HS-5 (cell line): Measurements from ENCODE around the gene PPP6R3.
A peak's percentile ranks its signal among the peaks of the same experiment; 100 is the strongest.
"Not testable (repeated sequence)": the region's sequence is repeated elsewhere in the genome, so short reads cannot be mapped to it uniquely, and the experiment has no call there.

Experiments used
- DNase-seq: peaks from one replicate; pipeline ENCODE4 v3.0.0-alpha.2; 2012; ENCODE audit warnings: low read depth

The PPP6R3 gene

GRCh38 chr11:68436162-68436888 lies 24.2 kb upstream of the PPP6R3 start:
- DNase-seq, result no peak

- DNase-seq, result peak; percentile 45
Measured at GRCh38 chr11:68436985-68437926, 23.3 kb upstream of the PPP6R3 start.

GRCh38 chr11:68437927-68438657 lies 22.5 kb upstream of the PPP6R3 start:
- DNase-seq, result no peak

DNA sequence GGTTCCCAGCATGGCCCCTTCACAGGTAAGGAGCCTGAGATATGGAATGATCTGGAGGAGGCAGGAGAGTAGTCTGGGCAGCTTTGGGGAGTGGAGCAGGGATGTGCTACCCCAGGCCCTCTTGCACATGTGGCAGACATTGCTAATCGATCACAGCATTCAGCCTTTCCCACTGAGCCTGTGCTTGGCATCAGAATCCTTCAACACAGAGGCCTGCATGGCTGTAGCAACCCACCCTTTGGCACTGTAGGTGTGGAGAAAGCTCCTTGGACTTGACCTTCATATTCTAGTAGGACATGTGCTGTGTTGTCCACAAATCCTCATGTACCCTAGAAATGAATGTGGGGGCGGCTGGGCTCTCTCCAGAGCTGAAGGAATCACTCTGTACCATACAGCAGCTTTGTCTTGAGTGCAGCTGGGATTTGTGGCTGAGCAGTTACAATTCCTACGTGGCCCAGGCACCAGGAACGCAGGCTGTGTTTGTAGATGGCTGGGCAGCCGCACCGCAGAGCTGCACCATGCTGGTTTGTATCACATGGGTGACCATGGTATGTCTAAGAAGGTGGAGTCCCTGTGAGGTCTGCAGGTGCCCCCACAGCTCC lies 21.8 kb upstream of the PPP6R3 start:
- DNase-seq, result no peak

DNA sequence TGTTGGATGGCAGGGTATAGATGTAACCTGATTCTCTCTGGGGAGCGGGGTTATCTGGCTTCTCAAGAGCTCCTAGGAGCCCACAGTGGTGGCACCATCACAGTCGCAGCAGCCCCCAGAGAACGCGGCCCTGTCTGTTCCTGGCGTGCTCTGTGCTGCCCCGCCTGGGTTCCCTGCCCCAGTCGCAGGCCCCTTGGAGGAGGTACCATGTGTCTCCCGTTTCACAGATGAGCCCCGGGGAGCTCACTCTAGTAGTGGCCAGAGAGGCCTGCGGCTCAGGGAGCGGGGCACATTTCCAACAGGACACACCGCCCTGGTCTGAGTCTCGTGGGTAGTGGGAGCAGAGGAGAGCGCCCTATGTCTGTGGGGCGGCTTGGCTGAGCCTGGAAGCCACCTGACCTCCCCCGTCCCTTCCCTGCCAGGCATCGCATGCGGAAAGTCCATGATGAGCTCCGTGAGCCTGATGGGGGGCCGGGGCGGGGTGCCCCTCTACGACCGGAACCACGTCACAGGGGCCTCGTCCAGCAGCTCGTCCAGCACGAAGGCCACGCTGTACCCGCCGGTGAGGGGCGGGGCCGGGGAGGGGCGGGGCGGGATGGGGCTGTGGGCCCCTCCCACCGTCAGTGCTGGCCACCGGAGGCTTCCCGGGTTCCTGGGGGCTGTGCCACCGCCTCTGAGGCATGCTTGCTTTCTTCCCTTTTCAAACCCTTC lies 21.0 kb upstream of the PPP6R3 start:
- DNase-seq, result no peak

GRCh38 chr11:68440224-68440623 lies 20.3 kb upstream of the PPP6R3 start:
- DNase-seq, result no peak

- DNase-seq, result no peak
Measured at GRCh38 chr11:68441466-68442230, 18.9 kb upstream of the PPP6R3 start.

- no peak for DNase-seq
Measured at GRCh38 chr11:68442433-68442832, 18.1 kb upstream of the PPP6R3 start.

DNA sequence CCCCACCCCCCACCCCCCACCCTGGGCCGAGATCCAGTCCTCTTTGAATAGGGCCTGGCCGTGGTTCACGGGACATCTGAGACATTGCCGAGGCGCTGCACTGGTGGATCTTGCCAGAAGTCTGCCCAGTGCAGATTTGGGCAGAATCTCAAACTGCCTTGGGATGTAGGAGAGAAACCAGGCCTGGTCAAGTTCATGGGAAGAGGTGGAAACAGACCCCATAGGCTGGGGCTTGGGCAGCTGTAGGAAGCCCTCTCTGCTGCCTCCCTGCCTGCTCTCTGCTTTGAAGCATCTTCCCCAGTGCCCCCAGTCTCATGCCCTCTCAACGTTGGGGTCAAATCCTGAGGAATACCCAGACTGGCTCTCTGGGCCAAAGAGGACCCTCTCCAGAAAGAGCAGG lies 16.0 kb upstream of the PPP6R3 start:
- no peak for DNase-seq

DNA sequence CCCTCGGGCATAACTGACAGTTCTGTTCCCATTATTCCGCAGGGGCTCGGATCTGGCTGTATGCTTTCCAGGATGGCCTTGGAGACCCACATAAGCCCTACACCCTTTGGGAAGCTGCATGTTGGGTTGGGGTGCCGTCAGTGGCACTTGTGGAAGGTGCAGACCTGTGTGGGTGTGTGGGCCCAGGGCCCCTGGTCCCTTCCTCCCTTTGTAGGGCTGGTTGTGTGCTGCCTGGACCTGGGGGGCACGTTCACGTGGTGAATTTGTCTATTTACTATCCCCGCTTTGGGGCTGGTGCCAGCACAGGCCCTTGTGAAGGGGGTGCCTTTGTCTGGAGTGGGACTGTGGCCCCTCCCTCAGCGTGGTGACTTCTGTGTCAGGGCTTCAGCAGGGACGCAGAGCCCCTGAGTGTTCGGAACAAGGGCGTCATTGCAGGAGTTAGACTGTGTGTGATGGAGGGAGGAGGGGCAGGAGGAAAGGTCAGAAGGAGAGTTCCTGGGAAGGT lies 15.0 kb upstream of the PPP6R3 start:
- DNase-seq, result no peak

- no peak for DNase-seq
Measured at GRCh38 chr11:68446046-68446725, 14.4 kb upstream of the PPP6R3 start.

DNA sequence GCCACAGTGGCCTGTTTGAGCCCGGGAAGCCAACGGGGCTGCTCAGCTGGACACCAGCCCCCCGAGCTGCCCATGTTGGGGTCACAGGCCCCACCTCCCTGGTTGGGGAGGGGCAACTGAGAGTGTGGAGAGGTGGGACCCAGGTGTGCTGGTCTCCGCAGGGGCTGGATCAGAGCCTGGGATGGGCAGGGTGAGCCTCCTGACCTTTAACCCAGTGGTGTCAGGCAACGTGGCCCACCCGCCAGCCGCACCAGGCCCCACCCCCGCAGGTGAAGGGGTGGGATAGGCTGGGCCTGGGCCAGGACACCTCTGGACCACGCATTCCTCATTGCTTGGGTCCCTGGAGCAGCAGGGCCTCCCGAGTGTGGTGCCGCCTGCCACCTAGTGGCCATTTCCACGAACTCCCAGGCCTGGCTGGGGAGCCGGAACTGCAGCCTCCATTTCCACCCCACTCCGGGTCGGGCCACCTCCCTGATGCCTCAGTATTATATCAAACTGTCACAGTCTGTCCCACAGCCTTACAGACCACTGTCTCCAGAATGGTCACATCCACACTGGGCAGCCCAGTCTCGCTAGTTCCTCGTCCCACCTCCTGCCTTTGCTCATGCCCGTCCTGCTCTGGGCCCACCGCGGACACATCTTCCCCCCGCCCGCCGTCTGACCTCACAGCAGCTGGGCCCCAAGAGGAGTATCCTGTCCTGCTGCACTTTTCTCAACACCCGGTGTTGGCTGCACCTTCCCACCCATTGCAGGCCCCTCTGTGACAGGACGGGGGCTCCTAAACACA lies 13.3 kb upstream of the PPP6R3 start:
- DNase-seq, result no peak

GRCh38 chr11:68447914-68448313 lies 12.6 kb upstream of the PPP6R3 start:
- DNase-seq, result not testable (repeated sequence)

DNA sequence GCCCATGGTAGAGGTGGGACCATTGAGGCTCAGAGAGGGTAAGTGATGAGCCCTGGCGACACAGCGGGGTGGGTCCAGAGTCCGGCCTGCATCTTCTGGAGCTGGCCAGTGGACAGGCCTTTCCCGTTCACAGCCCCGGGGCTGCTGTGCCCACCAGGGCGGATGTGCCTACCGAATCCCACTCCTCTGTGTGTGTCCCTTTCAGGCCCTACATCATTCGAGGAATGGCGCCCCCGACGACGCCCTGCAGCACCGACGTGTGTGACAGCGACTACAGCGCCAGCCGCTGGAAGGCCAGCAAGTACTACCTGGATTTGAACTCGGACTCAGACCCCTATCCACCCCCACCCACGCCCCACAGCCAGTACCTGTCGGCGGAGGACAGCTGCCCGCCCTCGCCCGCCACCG lies 11.9 kb upstream of the PPP6R3 start:
- no peak for DNase-seq

DNA sequence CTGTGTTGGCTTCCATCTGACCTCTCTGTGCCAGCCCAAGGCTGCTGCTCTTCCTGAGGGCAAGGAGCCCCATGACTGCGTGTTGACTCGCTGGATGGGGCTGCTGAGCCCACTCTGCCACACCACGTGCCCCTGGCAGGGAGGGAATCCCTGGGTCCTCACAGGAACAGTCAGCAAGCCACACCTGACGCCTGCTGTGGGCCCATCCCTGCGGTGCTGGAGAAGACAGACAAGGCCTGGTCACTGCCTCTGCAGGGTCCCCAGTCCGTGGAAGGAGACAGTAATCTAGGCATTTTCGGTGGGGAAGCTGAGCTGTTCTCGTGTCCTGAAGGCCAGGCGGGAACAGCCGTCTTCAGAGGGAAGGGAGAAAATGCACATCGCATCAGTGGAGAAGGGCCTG lies 10.6 kb upstream of the PPP6R3 start:
- no peak for DNase-seq

DNA sequence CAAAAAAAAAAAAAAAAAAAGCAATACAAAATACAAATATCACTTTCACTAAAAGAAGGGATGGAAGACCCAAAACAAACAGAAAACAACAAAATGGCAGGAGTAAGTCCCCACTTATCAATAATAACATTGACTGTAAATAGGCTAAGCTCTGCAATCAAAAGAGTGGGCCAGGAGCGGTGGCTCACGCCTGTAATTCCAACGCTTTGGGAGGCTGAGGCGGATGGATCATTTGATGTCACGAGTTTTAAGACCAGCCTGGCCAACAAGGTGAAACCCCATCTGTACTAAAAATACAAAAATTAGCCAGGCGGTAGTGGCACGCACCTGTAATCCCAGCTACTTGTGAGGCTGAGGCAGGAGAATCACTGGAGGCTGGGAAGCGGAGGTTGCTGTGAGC lies 9.8 kb upstream of the PPP6R3 start:
- DNase-seq, result no peak

GRCh38 chr11:68454767-68455166 lies 5.8 kb upstream of the PPP6R3 start:
- no peak for DNase-seq

DNA sequence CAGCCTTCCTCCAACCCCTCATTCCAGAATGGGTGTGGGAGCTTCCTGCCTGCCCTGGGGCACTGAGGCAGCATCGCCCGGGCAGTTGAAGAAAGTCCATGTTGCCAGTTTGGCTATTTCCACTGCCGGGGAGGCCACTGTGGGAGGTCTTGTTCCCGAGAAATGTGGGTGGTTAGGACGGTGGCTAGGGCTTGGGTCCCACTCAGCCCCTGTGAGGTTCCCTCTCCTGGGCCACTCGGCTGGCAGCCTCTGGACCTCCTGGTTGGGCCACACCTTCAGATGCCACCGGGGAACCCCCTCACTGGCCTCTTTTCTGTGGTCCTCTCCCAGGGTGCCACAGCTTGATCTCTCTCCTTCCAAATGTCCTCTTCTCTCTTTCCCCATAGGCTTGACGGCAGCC lies 5.1 kb upstream of the PPP6R3 start:
- no peak for DNase-seq

DNA sequence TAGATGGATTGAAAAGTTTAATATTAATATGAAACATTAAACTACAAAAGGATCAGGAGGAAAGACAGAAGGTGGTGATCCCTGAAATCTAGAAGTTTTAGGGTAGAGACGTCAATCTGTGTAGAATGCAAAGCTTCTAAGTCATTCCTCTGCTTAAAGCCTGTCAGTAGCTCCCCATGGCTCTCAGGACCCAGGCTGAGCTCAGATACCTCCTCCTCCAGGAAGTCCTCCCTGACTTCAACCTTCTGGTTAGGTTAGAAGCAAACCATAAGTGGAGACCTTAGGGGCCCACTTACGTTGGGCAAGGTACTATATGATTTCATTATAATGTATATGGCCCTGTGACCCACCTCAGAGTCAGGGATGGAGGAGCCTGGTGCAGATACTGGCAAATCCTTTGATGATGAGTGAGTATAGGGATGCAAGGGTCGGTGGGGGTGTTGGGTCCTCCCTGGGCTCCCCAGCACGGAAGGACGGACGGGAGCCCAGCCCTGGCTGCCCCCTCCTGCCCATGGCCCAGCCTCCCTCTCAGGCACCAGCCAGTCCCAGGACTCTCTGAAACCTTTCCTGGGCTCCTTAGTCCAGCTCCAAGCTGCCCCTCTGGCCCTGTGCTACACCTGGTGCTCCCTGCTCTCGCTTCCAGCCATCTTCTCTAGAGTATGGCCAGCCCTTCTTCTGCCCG lies 3.2 kb upstream of the PPP6R3 start:
- DNase-seq, result no peak
